Keratinocyte (primary cell): ENCODE data around the gene C9orf85. TPM values are rescaled to one million over a fixed set of nuclear protein-coding genes. Genes with fewer than 3 reads are reported as not detected.

Experiments
- DNase-seq: peaks from one replicate; pipeline ENCODE4 v3.0.0-alpha.2; 2011; ENCODE audit warnings: low read depth, missing footprints, low spot score
- FAIRE-seq: peaks from 2 replicates; lab custom pipeline; 2011; peaks lifted over from hg19 to GRCh38; lab: Jason Lieb, UNC
- H2AFZ ChIP-seq: 2 replicates; pipeline ENCODE4 v1.6.0; 2012; ENCODE audit warnings: low read length, control low read depth, inconsistent platforms; ENCODE audit not compliant: control insufficient read depth
- H3K27ac ChIP-seq: 2 replicates; pipeline ENCODE4 v1.5.1; 2011; ENCODE audit warnings: low read length; ENCODE audit not compliant: control insufficient read depth, insufficient read depth
- H3K27me3 ChIP-seq: 3 replicates; pipeline ENCODE4 v1.6.0; 2011; ENCODE audit warnings: low read length; ENCODE audit not compliant: control insufficient read depth, insufficient read depth; ENCODE audit errors: extremely low read depth
- H3K36me3 ChIP-seq, 2 experiments: 2 replicates in 1 of 2; 3 replicates in 1 of 2; pipeline ENCODE4 v1.5.1; 2011; ENCODE audit warnings: low read length in 2 of 2, mild to moderate bottlenecking in 1 of 2; ENCODE audit not compliant: control insufficient read depth in 2 of 2, insufficient read depth in 2 of 2; ENCODE audit errors: extremely low read depth in 1 of 2
- H3K4me1 ChIP-seq: 3 replicates; pipeline ENCODE4 v1.5.1; 2011; ENCODE audit warnings: low read length; ENCODE audit not compliant: control insufficient read depth, insufficient read depth; ENCODE audit errors: extremely low read depth
- H3K4me2 ChIP-seq: 3 replicates; pipeline ENCODE4 v1.6.0; 2011; ENCODE audit warnings: low read depth, low read length; ENCODE audit not compliant: control insufficient read depth, insufficient read depth; ENCODE audit errors: extremely low read depth
- H3K4me3 ChIP-seq, 3 experiments: fragments of 200-600 bp in 1 of 3; sonication (generic) in 1 of 3; 2 replicates in 2 of 3; 3 replicates in 1 of 3; pipeline ENCODE4 v1.5.1; 2011 to 2016; ENCODE audit warnings: low read length in 3 of 3, mild to moderate bottlenecking in 3 of 3, control low read depth in 2 of 3, inconsistent platforms in 1 of 3, low read depth in 1 of 3, mixed read lengths in 1 of 3, mixed run types in 1 of 3, moderate library complexity in 1 of 3; ENCODE audit not compliant: control insufficient read depth in 2 of 3, insufficient read depth in 2 of 3; ENCODE audit errors: extremely low read depth in 1 of 3
- H3K79me2 ChIP-seq: 2 replicates; pipeline ENCODE4 v1.6.0; 2012; ENCODE audit warnings: low read length; ENCODE audit not compliant: control insufficient read depth, insufficient read depth
- H3K9ac ChIP-seq: 3 replicates; pipeline ENCODE4 v1.6.0; 2011; ENCODE audit warnings: low read length; ENCODE audit not compliant: control insufficient read depth, insufficient read depth; ENCODE audit errors: extremely low read depth
- H3K9me1 ChIP-seq: 3 replicates; pipeline ENCODE4 v1.6.0; 2011; ENCODE audit warnings: low read length; ENCODE audit not compliant: control insufficient read depth, insufficient read depth; ENCODE audit errors: extremely low read depth
- H3K9me3 ChIP-seq: 2 replicates; pipeline ENCODE4 v1.5.1; 2012; ENCODE audit warnings: low read depth, low read length; ENCODE audit not compliant: control insufficient read depth
- H4K20me1 ChIP-seq: 3 replicates; pipeline ENCODE4 v1.6.0; 2011; ENCODE audit warnings: low read length; ENCODE audit not compliant: control insufficient read depth, insufficient read depth; ENCODE audit errors: extremely low read depth
- EZH2 ChIP-seq: IDR thresholded peaks from one replicate; pipeline ENCODE4 v1.6.1; 2012; ENCODE audit warnings: inconsistent platforms, mild to moderate bottlenecking, low read length, moderate library complexity
- dilution Hi-C: fragments of 300-500 bp; cut with MboI; formaldehyde crosslinking; loops from one replicate; pipeline ENCODE4 v1.7.0; 2020; ENCODE audit warnings: low sequenced_read_pairs; ENCODE audit not compliant: extremely low pct_ligation_motif_present
- polyA plus RNA-seq, 5 experiments: library from polyadenylated mRNA; depleted of rRNA in 3 of 5; stranded (reverse) in 3 of 5; stranded (forward) in 1 of 5; unstranded in 1 of 5; fragments of >200 nt; gene quantifications; 1 replicate in 1 of 5; 2 replicates in 3 of 5; 3 replicates in 1 of 5; pipeline versions ENCODE4 v1.2.1 to v1.2.3, GENCODE V29; 2011 to 2012; ENCODE audit warnings: missing spikeins in 2 of 5, low read depth in 1 of 5, low replicate concordance in 1 of 5
- TF ChIP-seq, protein P1 (sequence below), 3 experiments: IDR thresholded peaks in 1 of 3; conservative IDR thresholded peaks in 1 of 3; optimal IDR thresholded peaks in 1 of 3; 2 replicates in 2 of 3; 3 replicates in 1 of 3; pipeline versions ENCODE3 to v1.5.1; 2011; ENCODE audit warnings: low read length in 3 of 3, mild to moderate bottlenecking in 3 of 3, moderate library complexity in 2 of 3, control low read depth in 1 of 3, inconsistent platforms in 1 of 3; ENCODE audit not compliant: insufficient read depth in 2 of 3; ENCODE audit errors: extremely low read depth in 1 of 3

The C9orf85 gene
- polyA plus RNA-seq, 1 donor (not counting 4 experiments of a cell fraction or from before 2014, with no cell fraction given): 18.2 TPM

DNA sequence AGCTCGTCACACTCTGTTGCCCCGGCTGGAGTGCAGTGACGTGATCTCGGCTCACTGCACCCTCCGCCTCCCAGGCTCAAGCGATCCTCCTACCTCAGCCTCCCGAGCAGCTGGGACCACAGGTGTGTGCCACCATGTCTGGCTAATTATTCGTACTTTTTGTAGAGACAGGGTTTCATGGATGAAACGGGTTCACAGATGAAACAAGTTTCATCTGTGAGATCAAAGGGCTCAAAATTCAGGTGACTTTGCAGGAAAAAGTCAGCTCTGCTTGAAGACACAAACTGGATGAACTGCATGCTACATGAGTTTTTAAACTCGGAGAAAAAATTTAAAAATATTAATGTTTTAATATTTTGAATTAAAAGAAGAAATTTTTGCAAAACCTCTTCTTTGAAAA, 24.9 kb upstream of the C9orf85 start:
- dilution Hi-C loops: no loop called here
- no peaks in the 10 kb centered on the region for H3K36me3 ChIP-seq

DNA sequence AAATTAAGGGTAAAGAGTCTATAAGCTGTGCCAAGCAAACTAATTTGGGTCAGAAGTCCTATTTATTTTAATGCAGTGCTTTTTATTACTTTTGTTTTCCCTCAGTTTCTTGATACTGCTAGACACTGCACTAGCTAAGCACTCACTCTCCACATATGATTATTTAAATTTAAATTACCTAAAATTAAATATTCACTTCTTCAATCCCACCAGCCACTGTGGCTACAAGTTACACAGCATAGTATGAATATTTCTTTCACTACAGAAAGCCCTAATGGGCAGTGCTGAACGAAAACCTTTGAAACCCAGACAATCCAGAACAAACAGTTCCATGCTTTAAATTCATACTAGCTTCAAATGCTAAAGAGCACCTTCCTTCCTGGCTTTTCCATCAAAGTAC, 24.1 kb upstream of the C9orf85 start:
- peaks cover 6% of the 10 kb centered on the region for H3K4me1 ChIP-seq
- no peak overlapping the region for H2AFZ ChIP-seq
- no peak overlapping the region for H3K4me2 ChIP-seq
- TF ChIP-seq, protein P1, sequence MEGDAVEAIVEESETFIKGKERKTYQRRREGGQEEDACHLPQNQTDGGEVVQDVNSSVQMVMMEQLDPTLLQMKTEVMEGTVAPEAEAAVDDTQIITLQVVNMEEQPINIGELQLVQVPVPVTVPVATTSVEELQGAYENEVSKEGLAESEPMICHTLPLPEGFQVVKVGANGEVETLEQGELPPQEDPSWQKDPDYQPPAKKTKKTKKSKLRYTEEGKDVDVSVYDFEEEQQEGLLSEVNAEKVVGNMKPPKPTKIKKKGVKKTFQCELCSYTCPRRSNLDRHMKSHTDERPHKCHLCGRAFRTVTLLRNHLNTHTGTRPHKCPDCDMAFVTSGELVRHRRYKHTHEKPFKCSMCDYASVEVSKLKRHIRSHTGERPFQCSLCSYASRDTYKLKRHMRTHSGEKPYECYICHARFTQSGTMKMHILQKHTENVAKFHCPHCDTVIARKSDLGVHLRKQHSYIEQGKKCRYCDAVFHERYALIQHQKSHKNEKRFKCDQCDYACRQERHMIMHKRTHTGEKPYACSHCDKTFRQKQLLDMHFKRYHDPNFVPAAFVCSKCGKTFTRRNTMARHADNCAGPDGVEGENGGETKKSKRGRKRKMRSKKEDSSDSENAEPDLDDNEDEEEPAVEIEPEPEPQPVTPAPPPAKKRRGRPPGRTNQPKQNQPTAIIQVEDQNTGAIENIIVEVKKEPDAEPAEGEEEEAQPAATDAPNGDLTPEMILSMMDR (optimal IDR thresholded peaks at IDR 0.05 in 1 of 3, IDR thresholded peaks at IDR 0.05 in 1 of 3, conservative IDR thresholded peaks at IDR 0.05 in 1 of 3; ENCODE audit: extremely low read depth in 1 of 3, insufficient read depth in 2 of 3, low read length in 3 of 3): no peak
- TF ChIP-seq EZH2: no peak
- no peaks in the 10 kb centered on the region for H3K9me3 ChIP-seq
- H3K4me3 ChIP-seq: no peak overlapping the region
- no peak overlapping the region for H3K27ac ChIP-seq
- FAIRE-seq (no peak), DNase-seq (no peak)
- H3K79me2 ChIP-seq: peaks cover 60% of the 10 kb centered on the region
- dilution Hi-C loops: no loop called here
- H3K27me3 ChIP-seq: no peaks in the 10 kb centered on the region
- H3K36me3 ChIP-seq: no peaks in the 10 kb centered on the region
- H4K20me1 ChIP-seq: no peaks in the 10 kb centered on the region
- H3K9ac ChIP-seq: no peak overlapping the region
- no peaks in the 10 kb centered on the region for H3K9me1 ChIP-seq

More for the DNA sequence above, 24.9 kb upstream of the C9orf85 start:
- H3K4me2 ChIP-seq: no peak overlapping the region
- TF ChIP-seq EZH2: no peak
- TF ChIP-seq, protein P1 (optimal IDR thresholded peaks at IDR 0.05 in 1 of 3, IDR thresholded peaks at IDR 0.05 in 1 of 3, conservative IDR thresholded peaks at IDR 0.05 in 1 of 3; ENCODE audit: extremely low read depth in 1 of 3, insufficient read depth in 2 of 3, low read length in 3 of 3): no peak
- H3K9ac ChIP-seq: no peak overlapping the region
- no peak overlapping the region for H3K27ac ChIP-seq
- H3K27me3 ChIP-seq: no peaks in the 10 kb centered on the region
- H3K4me1 ChIP-seq: peaks cover 6% of the 10 kb centered on the region
- H4K20me1 ChIP-seq: no peaks in the 10 kb centered on the region
- no peaks in the 10 kb centered on the region for H3K9me1 ChIP-seq
- DNase-seq (no peak), FAIRE-seq (no peak)
- H3K9me3 ChIP-seq: no peaks in the 10 kb centered on the region
- H2AFZ ChIP-seq: no peak overlapping the region
- no peak overlapping the region for H3K4me3 ChIP-seq
- H3K79me2 ChIP-seq: peaks cover 65% of the 10 kb centered on the region
